D721Med (cell line): ENCODE measurements around the gene COX7A2L.
"Not testable (repeated sequence)": the region's sequence is repeated elsewhere in the genome, so short reads cannot be mapped to it uniquely, and the experiment has no call there.

Source experiments
- DNase-seq: peaks from one replicate; pipeline ENCODE4 v3.0.0; 2011; ENCODE audit warnings: low spot score; ENCODE audit not compliant: insufficient read length
- FAIRE-seq: peaks from 2 replicates; lab custom pipeline; 2011; peaks lifted over from hg19 to GRCh38; lab: Jason Lieb, UNC
- TF ChIP-seq, protein P1 (sequence below): IDR thresholded peaks from 2 replicates; pipeline ENCODE4 v1.5.1; 2012; ENCODE audit warnings: mild to moderate bottlenecking, control low read depth; ENCODE audit not compliant: insufficient read depth; ENCODE audit errors: missing control alignments

Gene COX7A2L

DNA sequence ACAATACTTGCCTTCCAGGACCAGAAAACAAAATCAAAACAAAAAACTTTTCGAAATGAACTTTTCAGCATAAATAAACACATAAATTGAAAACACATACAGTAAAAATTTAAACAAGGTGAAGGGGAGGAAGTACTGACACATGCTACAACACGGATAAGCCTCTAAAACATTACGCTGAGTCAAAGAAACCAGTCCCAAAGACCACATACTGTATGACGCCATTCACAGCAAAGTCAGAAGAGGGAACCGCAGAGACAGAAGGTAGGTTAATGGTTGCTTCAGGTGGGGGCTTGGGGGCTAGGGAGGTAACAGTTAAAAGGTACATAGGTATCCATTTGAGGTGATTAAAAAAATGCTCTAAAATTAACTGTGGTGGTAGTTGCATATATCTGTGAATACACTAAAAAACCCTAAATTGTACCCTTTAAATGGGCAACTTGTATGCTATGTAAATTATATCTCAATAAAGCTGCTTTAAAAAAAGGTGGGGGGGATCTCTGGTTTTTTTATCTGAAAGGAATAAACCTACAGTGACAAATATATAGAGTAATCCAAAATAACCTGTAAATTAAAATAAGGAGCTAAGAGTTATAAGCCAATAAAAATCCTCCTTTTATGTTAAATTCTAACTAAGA lies 7.1 kb downstream of the COX7A2L start:
- TF ChIP-seq, protein P1, sequence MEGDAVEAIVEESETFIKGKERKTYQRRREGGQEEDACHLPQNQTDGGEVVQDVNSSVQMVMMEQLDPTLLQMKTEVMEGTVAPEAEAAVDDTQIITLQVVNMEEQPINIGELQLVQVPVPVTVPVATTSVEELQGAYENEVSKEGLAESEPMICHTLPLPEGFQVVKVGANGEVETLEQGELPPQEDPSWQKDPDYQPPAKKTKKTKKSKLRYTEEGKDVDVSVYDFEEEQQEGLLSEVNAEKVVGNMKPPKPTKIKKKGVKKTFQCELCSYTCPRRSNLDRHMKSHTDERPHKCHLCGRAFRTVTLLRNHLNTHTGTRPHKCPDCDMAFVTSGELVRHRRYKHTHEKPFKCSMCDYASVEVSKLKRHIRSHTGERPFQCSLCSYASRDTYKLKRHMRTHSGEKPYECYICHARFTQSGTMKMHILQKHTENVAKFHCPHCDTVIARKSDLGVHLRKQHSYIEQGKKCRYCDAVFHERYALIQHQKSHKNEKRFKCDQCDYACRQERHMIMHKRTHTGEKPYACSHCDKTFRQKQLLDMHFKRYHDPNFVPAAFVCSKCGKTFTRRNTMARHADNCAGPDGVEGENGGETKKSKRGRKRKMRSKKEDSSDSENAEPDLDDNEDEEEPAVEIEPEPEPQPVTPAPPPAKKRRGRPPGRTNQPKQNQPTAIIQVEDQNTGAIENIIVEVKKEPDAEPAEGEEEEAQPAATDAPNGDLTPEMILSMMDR = no peak
- FAIRE-seq = no peak
- no peak for DNase-seq

DNA sequence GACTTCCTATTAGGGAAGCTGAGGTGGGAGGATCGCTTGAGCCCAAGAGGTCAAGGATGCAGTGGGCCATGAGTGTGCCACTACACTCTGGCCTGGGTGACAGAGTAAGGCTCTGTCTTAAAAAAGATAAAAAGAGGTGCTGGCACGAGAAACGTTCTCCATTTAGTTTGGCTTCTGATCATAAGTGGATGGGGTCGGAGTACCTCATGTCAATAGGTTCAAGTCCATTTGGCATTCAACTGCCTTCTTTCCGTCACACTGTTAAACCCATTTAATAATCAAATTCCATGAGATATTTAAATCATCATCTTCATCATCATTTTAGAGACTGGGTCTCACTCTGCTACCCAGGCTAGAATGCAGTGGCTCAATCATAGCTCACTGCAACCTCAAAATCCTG lies 9.2 kb downstream of the COX7A2L start:
- FAIRE-seq (no peak), DNase-seq (no peak)

DNA sequence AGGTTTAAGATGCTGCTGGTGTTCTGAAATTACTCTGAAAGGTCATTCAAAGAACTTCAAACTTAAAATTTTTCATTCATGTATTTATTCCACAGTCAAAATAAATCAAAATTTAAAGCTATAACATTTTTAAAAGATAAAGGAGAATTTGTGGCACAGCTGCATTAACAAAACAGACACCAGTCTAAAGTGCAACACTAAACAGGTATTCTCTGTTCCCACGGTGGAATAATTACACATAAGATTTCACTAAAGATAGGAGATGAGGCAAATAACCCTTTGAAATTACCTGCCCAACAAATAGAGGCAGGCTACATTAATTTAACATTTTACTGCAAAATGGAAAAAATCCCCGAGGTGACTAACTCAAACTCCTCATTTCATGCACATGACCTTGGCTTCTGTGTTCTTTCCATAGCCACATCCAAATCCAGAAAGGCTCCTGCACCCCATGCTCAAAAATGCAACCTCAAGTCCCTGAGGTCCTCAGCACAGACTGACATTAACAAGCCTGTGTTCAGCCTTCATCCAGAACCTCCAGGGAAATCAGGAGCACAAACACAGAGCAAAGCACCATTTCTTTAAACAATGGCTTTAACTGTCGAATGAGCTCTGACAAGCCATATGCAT lies 10.5 kb downstream of the COX7A2L start:
- TF ChIP-seq, protein P1 = no peak
- no peak for FAIRE-seq
- no peak for DNase-seq

More for the DNA sequence above, 9.2 kb downstream of the COX7A2L start:
- TF ChIP-seq, protein P1 = no peak

DNA sequence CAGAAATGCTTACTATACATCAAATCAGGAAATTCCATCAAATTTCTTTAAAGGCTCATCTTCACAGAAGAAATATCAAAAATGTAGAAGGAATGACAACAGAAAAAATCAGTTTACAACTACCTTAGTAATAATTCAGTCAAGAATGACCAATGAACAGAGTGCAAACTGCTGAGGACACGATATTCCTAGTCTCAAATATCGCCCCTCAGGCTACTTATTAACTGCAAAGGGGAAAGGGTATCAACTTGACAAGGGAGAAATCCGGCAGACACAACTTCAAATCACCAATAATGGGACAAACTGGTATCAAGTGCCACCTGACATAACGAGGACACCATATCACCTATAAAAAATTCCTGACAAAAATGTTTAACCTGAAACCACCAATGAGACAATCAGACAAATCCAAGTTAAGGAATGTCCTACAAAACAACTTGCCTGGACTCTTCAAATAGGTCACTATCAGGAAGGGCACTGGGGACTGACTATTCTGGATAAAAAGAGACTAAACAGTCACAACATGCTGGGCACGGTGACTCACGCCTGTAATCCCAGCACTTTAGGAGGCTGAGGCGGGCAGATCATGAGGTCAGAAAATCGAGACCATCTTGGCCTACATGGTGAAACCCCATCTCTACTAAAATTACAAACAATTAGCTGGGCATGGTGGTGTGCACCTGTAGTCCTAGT lies 12.8 kb downstream of the COX7A2L start:
- DNase-seq (no peak), FAIRE-seq (no peak)
- TF ChIP-seq, protein P1 = no peak

DNA sequence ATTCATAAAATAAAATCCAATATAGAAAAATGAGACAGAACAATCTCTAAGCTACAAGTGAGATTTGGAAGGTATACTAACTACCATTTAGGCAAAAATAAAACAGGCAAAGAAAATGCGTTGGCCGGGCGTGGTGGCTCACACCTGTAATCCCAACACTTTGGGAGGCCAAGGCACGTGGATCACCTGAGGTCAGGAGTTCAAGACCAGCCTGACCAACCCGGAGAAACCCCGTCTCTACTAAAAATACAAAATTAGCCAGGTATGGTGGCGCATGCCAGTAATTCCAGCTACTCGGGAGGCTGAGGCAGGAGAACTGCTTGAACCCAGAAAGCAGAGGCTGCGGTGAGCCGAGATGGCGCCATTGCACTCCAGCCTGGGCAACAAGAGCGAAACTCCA lies 13.5 kb downstream of the COX7A2L start:
- not testable (repeated sequence) for FAIRE-seq

DNA sequence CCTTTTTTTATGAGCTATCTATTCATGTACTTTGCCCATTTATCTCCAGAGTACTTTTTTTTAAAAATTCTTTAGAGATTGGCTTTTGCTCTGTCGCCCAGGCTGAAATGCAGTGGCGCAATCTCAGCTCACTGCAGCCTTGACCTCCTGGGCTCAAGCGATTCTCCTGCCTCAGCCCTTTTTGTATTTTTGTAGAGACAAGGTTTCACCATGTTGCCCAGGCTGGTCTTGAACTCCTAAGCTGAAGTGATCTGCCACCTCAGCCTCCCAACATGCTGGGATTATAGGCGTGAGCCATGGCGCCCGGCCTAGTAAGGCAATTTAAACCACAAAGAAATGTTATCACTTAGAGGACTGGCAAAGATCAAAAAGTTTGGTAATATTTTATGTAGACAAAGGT lies 14.2 kb downstream of the COX7A2L start:
- not testable (repeated sequence) for FAIRE-seq, DNase-seq

More for the DNA sequence above, 13.5 kb downstream of the COX7A2L start:
- DNase-seq = not testable (repeated sequence)

DNA sequence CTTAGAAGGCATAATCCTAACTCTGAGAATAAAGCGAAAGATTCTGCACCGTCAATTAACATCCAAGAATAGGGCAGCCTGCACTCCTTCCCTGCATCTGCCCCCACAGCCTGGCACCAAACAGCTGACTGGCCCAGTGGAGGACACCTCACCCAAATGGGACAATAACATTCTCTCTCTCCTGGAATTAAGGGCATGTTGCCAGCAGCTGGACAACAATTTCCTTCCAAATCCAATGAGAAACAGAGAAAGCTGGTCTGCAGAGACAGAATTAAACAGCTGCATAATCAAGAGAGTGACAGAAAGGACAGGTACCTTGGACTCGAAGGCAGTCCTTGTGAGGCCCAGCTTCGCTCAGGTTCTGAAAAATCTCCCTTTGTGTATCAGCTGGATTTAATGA lies 15.0 kb downstream of the COX7A2L start:
- DNase-seq = no peak
- no peak for FAIRE-seq
- TF ChIP-seq, protein P1 = no peak

DNA sequence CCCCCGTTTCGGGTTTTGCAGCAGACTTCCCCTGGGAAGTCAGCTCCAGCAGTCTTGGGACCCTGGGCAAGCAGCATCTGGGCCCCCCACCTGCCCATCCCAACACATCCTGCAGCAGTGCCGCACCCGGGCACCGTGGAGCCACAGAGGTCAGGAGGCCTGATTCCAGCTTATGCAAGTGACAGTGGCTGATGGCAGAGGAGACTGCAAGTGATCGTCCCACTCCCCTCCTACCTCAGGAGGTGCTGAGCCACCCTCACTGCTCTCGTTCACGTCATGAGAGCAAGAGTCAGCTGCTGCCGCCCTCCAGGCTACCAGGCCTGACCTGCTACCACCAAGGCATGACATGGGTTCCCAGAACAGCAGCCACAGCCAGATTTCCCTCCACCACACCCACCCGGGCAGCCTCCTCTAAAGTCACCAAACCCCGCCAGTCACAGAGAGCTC lies 18.2 kb downstream of the COX7A2L start:
- no peak for FAIRE-seq
- TF ChIP-seq, protein P1 = no peak

More for the DNA sequence above, 18.2 kb downstream of the COX7A2L start:
- DNase-seq = no peak
